GM10266 (cell line): ENCODE measurements around the gene CXCR6.

Experiments used
- DNase-seq: peaks from one replicate; pipeline ENCODE4 v3.0.0; 2012; ENCODE audit errors: extremely low spot score
- CTCF ChIP-seq: IDR thresholded peaks from 2 replicates; pipeline ENCODE4 v1.5.1; 2012; ENCODE audit warnings: mild to moderate bottlenecking, low read depth; ENCODE audit not compliant: control insufficient read depth, insufficient read depth; ENCODE audit errors: missing control alignments

The CXCR6 gene

DNA sequence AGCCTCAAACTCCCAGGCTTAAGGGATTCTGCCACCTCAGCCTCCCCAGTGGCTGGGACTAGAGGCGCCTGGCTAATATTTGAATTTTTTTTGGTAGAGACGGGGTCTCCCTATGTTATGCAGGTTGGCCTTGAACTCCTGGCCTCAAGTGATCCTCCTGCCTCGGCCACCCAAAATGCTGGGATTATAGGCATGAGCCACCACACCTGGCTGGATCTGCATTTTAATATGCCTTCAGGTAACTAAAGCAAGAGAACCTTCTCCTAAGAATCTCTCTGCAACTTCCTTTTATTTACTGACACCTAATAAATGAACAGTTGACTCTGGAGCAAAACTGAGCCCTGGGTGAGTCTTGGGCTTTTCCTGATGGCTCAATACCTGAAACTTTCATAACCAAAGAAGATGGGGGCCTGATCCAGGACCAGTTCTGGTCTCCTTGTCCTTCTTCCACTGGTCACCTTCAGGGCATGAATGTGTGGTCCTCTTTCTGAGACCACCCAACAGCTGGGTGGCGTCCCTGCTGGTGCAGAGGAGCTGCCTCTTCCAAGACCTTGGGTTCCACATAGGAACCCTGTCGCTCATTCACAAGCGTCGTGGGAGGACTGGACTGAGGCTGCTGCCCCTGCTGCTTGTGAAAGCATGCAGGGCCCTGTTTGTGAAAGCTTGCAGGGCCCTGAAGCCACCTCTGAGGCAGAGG is 28.8 kb upstream of the CXCR6 start:
- no peak for TF ChIP-seq CTCF
- DNase-seq, result no peak

- no peak for DNase-seq
- no peak for TF ChIP-seq CTCF
Observed at GRCh38 chr3:45915059-45915439, 28.2 kb upstream of the CXCR6 start.

DNA sequence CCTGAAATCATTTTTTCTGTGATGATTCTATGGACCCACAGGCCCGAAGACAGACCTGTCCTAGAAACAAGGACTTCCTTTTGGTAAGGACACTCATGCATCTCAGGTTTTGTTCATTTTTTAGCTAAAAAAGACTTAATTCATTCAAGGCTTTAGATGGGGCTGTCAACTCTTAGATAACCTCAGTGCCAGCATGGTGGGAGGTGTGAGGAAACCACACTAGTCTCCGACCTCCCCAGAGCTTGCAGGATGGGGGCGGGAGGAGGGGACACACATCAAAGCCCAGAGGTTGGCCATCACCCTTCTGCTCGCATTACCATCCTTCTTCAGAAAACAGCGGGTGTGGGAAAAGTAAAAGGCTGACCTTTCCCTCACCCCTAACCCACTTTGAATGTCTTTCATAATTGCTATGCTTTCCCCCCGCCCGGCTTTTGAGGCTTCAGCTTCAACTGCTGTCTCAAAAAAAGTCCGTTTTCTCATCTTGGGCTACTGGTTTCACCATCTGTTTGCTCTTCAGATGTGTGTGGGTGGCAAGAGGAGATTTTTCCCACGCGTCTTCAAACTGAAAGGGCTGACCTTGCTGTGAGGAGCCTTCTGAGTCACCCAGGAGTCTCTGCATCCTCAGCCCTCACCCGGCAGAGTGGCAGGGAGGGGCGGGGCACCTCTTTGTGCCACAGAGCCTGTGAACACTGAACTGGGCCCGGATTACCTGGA is 27.6 kb upstream of the CXCR6 start:
- TF ChIP-seq CTCF, result no peak
- DNase-seq, result peak; percentile 86

- no peak for DNase-seq
- no peak for TF ChIP-seq CTCF
Observed at GRCh38 chr3:45917146-45917898, 25.9 kb upstream of the CXCR6 start.

DNA sequence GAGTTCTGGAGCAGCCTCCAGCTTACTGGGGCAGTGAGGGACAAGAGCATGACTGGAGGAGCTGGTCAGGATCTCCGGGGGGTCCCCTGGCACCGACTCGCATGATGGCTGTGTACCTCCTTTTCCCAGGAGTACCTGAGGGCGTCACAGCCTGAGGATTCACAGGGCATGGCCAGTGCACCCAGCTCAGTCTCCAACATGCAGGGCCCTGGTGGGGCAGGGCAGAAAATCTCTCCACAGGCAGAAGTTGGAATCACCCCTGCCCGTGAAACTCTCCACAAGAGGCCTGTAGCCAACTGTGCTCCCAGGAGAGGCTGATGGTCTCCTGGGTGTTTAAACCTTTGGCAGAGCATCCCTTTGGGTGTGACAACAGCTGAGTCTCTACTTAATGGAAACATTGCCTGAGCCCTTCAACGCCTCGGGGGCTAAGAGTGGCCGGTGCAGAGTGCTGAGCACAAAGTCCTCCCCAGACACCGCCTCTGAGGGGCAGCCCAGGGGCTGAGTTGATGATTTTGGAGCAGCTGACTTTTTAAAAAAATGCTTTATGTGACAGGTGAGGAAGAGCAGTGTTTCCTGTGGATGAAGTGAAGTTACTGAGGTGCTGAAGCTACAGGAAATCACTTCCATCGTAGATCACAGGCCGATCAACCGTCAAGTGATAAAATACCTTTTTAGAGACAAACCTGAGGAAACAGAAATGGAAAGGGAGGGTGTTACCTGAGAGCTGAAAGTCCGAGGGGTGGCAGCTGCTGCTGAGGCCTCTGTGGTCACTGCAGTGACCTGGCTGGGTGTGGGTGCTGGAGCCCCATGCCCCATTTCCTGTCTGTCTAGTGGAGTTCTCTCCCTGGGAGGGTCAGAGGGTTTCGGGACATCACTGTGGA is 21.9 kb upstream of the CXCR6 start:
- no peak for DNase-seq
- no peak for TF ChIP-seq CTCF

GRCh38 chr3:45922039-45922326 is 21.3 kb upstream of the CXCR6 start:
- no peak for DNase-seq
- no peak for TF ChIP-seq CTCF
